Posterior cingulate gyrus (tissue), 11 donors: ENCODE measurements around the gene KRT78.
"Not testable (repeated sequence)": the region's sequence is repeated elsewhere in the genome, so short reads cannot be mapped to it uniquely, and the experiment has no call there.

Experiments
- DNase-seq, 10 donors: peaks; one replicate each; pipeline versions ENCODE4 v3.0.0 to v3.0.0-alpha.2; 2020 to 2021; ENCODE audit warnings: mixed read lengths in 3 of 10
- intact Hi-C: fragments of 100-400 bp; cut with DNase I; formaldehyde crosslinking; loops from one replicate; pipeline ENCODE4 v1.15.1; 2023

Gene KRT78

GRCh38 chr12:52801773-52802172 lies 47.0 kb downstream of the KRT78 start:
- peak in 1 of 10 donors; percentile 24 for DNase-seq
- intact Hi-C loops = no loop called here

- intact Hi-C loops = no loop called here
- DNase-seq = peak in 1 of 10 donors; percentile 39
Measured at GRCh38 chr12:52800259-52800917, 48.4 kb downstream of the KRT78 start.

- intact Hi-C loops = no loop called here
Measured at GRCh38 chr12:52799505-52800211, 49.1 kb downstream of the KRT78 start.

GRCh38 chr12:52798671-52799504 lies 49.9 kb downstream of the KRT78 start:
- peak in 1 of 10 donors; percentile 9 for DNase-seq
- intact Hi-C loops = no loop called here

More at GRCh38 chr12:52799505-52800211, 49.1 kb downstream of the KRT78 start:
- DNase-seq = peak in 1 of 10 donors; percentile 25

GRCh38 chr12:52798003-52798670 lies 50.7 kb downstream of the KRT78 start:
- intact Hi-C loops = no loop called here
- DNase-seq = peak in 1 of 10 donors; percentile 27

- intact Hi-C loops = no loop called here
- no peak for DNase-seq
Measured at GRCh38 chr12:52797529-52797894, 51.3 kb downstream of the KRT78 start.

GRCh38 chr12:52796839-52797528 lies 51.8 kb downstream of the KRT78 start:
- DNase-seq = peak in 1 of 10 donors; percentile 51
- intact Hi-C loops = no loop called here

GRCh38 chr12:52796429-52796794 lies 52.4 kb downstream of the KRT78 start:
- intact Hi-C loops = no loop called here
- peak in 1 of 10 donors; percentile 24 for DNase-seq

- intact Hi-C loops = no loop called here
Measured at GRCh38 chr12:52795694-52796428, 52.9 kb downstream of the KRT78 start, which contains the start of gene KRT3. Gene KRT3, minus strand, starts transcription at chr12:52796117. Its CDS starts 75 bp downstream, at chr12:52796042.

GRCh38 chr12:52795332-52795674 lies 53.5 kb downstream of the KRT78 start:
- intact Hi-C loops = not testable (repeated sequence)
- peak in 1 of 10 donors; percentile 49 for DNase-seq

More at GRCh38 chr12:52795694-52796428, 52.9 kb downstream of the KRT78 start, which contains the start of gene KRT3:
- DNase-seq = peak in 1 of 10 donors; percentile 72

- intact Hi-C loops = no loop called here
- peak in 1 of 10 donors; percentile 29 for DNase-seq
Measured at GRCh38 chr12:52794479-52795331, 54.1 kb downstream of the KRT78 start.

- intact Hi-C loops = no loop called here
- peak in 1 of 10 donors; percentile 33 for DNase-seq
Measured at GRCh38 chr12:52792185-52793029, 56.4 kb downstream of the KRT78 start.

GRCh38 chr12:52791271-52792184 lies 57.3 kb downstream of the KRT78 start:
- intact Hi-C loops = no loop called here
- peak in 1 of 10 donors; percentile 32 for DNase-seq

- peak in 1 of 10 donors; percentile 19 for DNase-seq
Measured at GRCh38 chr12:52790427-52791270, 58.1 kb downstream of the KRT78 start.

More at GRCh38 chr12:52790427-52791270, 58.1 kb downstream of the KRT78 start:
- intact Hi-C loops = no loop called here
